Posterior cingulate gyrus (tissue), 11 donors: ENCODE data around the gene PRLR.

Source experiments
- DNase-seq, 10 donors: peaks; one replicate each; pipeline versions ENCODE4 v3.0.0 to v3.0.0-alpha.2; 2020 to 2021; ENCODE audit warnings: mixed read lengths in 3 of 10
- intact Hi-C: fragments of 100-400 bp; cut with DNase I; formaldehyde crosslinking; loops from one replicate; pipeline ENCODE4 v1.15.1; 2023

PRLR gene

GRCh38 chr5:35015063-35015462 lies 215.2 kb downstream of the PRLR start:
- intact Hi-C loops = no loop called here
- no peak for DNase-seq

- no peak for DNase-seq
- intact Hi-C loops = no loop called here
Measured at GRCh38 chr5:35012796-35013195, 217.5 kb downstream of the PRLR start.

DNA sequence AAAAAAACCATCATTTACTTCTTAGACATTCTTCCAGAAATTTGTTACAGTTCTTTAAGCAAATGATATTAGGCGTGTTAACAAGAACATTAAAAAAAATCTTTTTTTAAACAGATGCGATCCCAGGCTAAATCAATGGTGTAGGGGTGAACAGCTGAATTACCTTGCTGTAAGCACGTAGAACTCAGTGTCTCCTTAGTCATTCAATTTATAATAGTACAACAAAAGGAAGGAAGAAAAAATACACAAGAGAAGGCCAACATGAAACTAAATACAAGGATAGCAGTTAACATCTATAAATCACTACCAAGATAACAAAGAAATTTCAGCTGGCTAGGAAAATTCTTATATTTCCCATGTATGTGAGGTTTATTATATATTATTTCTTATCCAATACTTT lies 217.9 kb downstream of the PRLR start:
- no peak for DNase-seq
- intact Hi-C loops = no loop called here

DNA sequence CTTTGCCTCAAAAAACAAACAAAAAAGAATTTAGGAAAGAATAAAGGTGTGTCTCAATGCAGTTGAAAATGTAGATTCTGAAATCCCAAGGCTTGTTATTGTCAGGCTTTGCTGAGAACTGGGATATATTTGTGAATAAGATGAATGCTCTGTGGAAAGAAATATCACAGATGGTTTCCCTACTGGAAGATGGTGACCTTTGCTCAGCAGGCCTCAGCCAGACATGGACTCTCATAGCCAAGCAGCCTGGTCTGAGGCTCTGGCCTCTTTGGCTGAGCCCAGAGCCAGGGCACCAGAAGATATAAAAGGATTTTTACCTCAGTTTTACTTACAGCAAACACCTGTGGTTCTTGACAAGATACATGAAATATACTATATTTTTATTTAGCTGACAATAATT lies 219.6 kb downstream of the PRLR start:
- no peak for DNase-seq
- intact Hi-C loops = no loop called here

DNA sequence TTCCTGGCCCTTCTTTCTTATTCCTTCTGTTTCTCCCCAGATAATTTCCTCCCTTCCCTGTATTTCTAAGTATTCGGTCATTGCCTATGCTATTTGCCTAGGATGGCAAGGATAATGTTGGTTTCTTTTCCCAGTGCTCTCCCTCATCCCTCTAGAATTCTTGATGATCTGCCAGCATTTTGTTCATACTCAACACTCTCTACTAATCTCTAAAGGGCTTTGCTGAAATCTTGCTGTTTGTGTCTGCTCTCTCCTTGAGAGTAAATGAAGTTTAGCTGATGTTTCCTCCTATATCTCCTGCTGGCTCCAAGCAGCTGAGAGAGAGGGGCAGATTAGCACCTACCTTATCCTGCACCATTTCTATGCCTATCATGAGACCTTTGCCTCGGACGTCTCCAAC lies 220.6 kb downstream of the PRLR start:
- intact Hi-C loops = no loop called here
- no peak for DNase-seq

DNA sequence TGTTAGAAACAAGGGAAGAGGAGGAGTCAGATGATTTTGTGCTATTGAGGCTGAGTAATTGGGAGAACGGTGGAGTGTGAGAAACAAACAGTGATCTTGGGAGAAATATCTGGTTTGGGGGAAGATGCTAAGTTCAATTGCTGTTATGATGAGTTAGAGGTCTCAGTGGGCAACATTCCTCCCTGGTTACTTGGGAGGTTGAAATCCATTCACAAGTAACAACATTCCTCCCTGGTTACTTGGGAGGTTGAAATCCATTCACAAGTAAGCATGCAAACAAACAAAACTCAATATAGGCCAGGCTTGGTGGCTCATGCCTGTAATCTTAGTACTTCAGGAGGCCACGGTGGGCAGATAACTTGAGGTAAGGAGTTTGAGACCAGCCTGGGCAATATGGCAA lies 221.3 kb downstream of the PRLR start:
- intact Hi-C loops = no loop called here

DNA sequence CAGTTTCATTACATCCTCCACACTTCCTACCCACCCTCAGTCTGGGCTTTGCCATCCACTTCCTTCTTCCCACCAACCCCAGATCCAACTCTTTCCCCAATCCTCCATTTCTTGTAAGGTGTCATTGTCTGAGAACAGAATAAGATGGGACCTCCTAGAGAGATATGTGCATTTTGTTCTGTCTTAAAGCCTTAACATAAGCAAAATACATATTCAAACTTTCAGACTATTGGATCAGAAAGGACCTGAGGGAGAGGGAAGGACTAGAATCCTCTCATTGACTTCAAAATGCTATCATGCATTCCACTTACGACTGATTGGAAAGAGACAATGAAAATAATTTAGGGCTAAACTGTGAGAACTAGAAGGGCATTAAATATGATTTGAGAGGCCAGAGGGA lies 225.5 kb downstream of the PRLR start:
- DNase-seq = no peak
- intact Hi-C loops = no loop called here

More for the DNA sequence above, 221.3 kb downstream of the PRLR start:
- DNase-seq = no peak

- no peak for DNase-seq
- intact Hi-C loops = no loop called here
Measured at GRCh38 chr5:35004200-35004599, 226.1 kb downstream of the PRLR start.

DNA sequence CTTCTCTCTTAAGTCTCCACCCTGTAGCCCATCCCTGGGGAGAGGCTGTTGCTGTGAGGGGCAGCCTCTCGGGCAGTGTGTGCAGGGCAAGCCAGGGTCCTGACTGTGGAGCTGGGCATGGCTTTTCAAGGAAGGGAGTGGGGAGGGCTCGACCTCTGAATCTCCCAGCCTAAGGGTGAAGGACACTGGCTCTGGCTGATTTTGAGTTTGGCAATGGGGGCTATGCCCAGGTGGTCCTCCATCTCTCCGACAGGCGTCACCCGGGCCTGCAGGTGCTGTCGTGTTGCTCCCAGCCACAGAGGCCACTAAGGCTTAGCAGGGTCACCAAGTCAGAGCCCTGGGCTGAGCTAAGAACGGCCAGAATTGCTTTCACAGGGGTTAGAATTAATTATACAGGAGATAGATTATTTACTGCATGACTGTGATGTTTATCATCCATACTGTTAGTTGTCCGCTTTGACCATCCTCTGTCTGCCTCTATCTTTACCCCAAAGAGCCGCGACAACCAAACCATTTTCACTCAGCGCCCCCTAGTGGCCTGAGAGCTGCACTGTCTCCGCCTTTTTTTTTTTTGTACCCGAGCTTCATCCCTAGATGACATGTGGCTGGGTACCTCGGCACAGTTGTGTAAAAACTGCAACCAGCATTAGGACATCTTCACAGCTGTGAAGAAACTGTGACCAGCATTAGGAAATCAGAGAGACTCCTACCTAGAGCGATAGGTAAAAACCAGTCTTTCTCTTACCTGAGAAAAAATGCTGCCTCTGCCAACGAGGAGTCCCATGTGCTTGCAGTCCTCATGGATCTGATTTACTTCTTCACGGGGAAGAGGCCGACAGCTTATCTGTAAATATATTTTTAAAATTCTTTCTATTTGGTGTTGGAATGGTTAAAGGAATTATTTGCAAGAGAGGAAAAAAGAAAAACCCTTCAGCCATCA lies 227.0 kb downstream of the PRLR start:
- intact Hi-C loops = loop anchor here (1.0 kb wide), 1 partner anchor 529 kb away; no protein-coding TSS in a partner anchor
- DNase-seq = peak in 7 of 10 donors; percentile 20 to 92 (median 55)

GRCh38 chr5:35002459-35002858 lies 227.8 kb downstream of the PRLR start:
- intact Hi-C loops = no loop called here
- no peak for DNase-seq

GRCh38 chr5:35001842-35002241 lies 228.4 kb downstream of the PRLR start:
- DNase-seq = no peak
- intact Hi-C loops = no loop called here
